Measurements from ENCODE around the gene ABCB8. TPM values are rescaled to one million over a fixed set of nuclear protein-coding genes. Genes with fewer than 3 reads are reported as not detected.

Gene ABCB8
- total and polyA plus RNA-seq, 9 of the 15 experiments (the other 6 are each of a cell fraction or from before 2014, with no cell fraction given), result 7.6 to 106 (median 36.3) TPM

DNA sequence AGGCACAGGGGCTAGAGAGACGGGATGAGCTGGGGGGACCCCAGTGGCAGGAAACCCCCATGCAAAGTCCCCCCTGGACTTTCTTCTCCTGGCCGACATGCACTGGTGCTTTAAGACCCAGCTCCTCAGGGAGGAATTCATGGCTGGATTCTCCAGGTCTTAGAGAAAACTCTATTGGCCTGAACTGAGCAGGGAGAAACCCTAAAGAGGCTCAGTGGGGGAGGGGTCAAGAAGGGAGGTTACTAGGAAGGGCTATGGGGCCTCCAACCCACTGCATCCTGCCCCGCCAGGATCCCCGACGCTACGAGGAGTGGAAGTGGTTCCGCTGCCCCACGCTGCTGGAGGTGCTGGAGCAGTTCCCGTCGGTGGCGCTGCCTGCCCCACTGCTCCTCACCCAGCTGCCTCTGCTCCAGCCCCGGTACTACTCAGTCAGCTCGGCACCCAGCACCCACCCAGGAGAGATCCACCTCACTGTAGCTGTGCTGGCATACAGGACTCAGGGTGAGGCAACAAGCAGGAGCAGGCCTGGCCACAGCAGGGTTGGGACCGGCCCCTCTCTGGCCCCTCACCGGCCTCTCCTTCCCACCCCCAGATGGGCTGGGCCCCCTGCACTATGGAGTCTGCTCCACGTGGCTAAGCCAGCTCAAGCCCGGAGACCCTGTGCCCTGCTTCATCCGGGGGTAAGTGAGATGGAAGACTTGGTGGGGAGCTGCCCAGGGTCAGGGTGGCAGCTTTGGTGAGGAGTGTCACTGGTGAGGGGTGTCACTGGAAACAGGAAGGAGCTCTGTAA, 17.7 kb upstream of the ABCB8 start (continued):
- TF ChIP-seq, protein P1, sequence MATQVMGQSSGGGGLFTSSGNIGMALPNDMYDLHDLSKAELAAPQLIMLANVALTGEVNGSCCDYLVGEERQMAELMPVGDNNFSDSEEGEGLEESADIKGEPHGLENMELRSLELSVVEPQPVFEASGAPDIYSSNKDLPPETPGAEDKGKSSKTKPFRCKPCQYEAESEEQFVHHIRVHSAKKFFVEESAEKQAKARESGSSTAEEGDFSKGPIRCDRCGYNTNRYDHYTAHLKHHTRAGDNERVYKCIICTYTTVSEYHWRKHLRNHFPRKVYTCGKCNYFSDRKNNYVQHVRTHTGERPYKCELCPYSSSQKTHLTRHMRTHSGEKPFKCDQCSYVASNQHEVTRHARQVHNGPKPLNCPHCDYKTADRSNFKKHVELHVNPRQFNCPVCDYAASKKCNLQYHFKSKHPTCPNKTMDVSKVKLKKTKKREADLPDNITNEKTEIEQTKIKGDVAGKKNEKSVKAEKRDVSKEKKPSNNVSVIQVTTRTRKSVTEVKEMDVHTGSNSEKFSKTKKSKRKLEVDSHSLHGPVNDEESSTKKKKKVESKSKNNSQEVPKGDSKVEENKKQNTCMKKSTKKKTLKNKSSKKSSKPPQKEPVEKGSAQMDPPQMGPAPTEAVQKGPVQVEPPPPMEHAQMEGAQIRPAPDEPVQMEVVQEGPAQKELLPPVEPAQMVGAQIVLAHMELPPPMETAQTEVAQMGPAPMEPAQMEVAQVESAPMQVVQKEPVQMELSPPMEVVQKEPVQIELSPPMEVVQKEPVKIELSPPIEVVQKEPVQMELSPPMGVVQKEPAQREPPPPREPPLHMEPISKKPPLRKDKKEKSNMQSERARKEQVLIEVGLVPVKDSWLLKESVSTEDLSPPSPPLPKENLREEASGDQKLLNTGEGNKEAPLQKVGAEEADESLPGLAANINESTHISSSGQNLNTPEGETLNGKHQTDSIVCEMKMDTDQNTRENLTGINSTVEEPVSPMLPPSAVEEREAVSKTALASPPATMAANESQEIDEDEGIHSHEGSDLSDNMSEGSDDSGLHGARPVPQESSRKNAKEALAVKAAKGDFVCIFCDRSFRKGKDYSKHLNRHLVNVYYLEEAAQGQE (IDR thresholded peaks at IDR 0.05; ENCODE audit: borderline replicate concordance), result no peak
- TF ChIP-seq, protein P1 (CRISPR knock-in tag; IDR thresholded peaks at IDR 0.05; ENCODE audit: low read depth), result peak; percentile 67; the same call in 1 of the 2 replicates
- TF ChIP-seq ZNF77 (CRISPR knock-in tag; IDR thresholded peaks at IDR 0.05) (no peak), ATF7 (IDR thresholded peaks at IDR 0.05) (0 out of 2 replicates have a peak, but pooled peaks have one; percentile 22), NCOA1 (IDR thresholded peaks at IDR 0.05; ENCODE audit: low read depth) (no peak; the same call in 1 of the 2 replicates), HOXB6 (CRISPR knock-in tag; IDR thresholded peaks at IDR 0.05; ENCODE audit: borderline replicate concordance) (no peak), FOXJ2 (tag; IDR thresholded peaks at IDR 0.05) (no peak), NFIC (IDR thresholded peaks at IDR 0.05) (peak; percentile 29), ZSCAN32 (CRISPR knock-in tag; IDR thresholded peaks at IDR 0.05) (no peak), ZKSCAN8 (CRISPR knock-in tag; IDR thresholded peaks at IDR 0.05) (0 out of 2 replicates have a peak, but pooled peaks have one; percentile 51), TCF7L2 (IDR thresholded peaks at IDR 0.05; ENCODE audit: low read depth, low read length) (no peak), ZNF12 (CRISPR knock-in tag; IDR thresholded peaks at IDR 0.05) (peak; percentile 81; the same call in 1 of the 2 replicates), RB1 (IDR thresholded peaks at IDR 0.05; ENCODE audit: low read depth) (no peak; the same call in none of the 2 replicates)
- TF ChIP-seq, protein P2, sequence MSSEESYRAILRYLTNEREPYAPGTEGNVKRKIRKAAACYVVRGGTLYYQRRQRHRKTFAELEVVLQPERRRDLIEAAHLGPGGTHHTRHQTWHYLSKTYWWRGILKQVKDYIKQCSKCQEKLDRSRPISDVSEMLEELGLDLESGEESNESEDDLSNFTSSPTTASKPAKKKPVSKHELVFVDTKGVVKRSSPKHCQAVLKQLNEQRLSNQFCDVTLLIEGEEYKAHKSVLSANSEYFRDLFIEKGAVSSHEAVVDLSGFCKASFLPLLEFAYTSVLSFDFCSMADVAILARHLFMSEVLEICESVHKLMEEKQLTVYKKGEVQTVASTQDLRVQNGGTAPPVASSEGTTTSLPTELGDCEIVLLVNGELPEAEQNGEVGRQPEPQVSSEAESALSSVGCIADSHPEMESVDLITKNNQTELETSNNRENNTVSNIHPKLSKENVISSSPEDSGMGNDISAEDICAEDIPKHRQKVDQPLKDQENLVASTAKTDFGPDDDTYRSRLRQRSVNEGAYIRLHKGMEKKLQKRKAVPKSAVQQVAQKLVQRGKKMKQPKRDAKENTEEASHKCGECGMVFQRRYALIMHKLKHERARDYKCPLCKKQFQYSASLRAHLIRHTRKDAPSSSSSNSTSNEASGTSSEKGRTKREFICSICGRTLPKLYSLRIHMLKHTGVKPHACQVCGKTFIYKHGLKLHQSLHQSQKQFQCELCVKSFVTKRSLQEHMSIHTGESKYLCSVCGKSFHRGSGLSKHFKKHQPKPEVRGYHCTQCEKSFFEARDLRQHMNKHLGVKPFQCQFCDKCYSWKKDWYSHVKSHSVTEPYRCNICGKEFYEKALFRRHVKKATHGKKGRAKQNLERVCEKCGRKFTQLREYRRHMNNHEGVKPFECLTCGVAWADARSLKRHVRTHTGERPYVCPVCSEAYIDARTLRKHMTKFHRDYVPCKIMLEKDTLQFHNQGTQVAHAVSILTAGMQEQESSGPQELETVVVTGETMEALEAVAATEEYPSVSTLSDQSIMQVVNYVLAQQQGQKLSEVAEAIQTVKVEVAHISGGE (CRISPR knock-in tag; IDR thresholded peaks at IDR 0.05), result no peak
- TF ChIP-seq, protein P3, sequence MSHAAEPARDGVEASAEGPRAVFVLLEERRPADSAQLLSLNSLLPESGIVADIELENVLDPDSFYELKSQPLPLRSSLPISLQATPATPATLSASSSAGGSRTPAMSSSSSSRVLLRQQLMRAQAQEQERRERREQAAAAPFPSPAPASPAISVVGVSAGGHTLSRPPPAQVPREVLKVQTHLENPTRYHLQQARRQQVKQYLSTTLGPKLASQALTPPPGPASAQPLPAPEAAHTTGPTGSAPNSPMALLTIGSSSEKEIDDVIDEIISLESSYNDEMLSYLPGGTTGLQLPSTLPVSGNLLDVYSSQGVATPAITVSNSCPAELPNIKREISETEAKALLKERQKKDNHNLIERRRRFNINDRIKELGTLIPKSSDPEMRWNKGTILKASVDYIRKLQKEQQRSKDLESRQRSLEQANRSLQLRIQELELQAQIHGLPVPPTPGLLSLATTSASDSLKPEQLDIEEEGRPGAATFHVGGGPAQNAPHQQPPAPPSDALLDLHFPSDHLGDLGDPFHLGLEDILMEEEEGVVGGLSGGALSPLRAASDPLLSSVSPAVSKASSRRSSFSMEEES (CRISPR knock-in tag; IDR thresholded peaks at IDR 0.05), result no peak

Data from K562 (cell line).